HG02943 (cell line): ENCODE measurements around the gene CD84.
"Not testable (repeated sequence)": the region's sequence is repeated elsewhere in the genome, so short reads cannot be mapped to it uniquely, and the experiment has no call there.

ENCODE experiments used
- ATAC-seq: cut with Tn5 transposase; IDR thresholded peaks from one replicate; pipeline ENCODE4 v1.9.1; 2021; ENCODE audit warnings: mild to moderate bottlenecking, low read depth, moderate library complexity; ENCODE audit not compliant: unreplicated experiment

Gene CD84

GRCh38 chr1:160520582-160520981 lies 58.7 kb downstream of the CD84 start:
- ATAC-seq, result no peak

GRCh38 chr1:160519642-160520435 lies 59.5 kb downstream of the CD84 start:
- ATAC-seq, result no peak

GRCh38 chr1:160517519-160517918 lies 61.8 kb downstream of the CD84 start:
- not testable (repeated sequence) for ATAC-seq

GRCh38 chr1:160515908-160516307 lies 63.4 kb downstream of the CD84 start:
- not testable (repeated sequence) for ATAC-seq

GRCh38 chr1:160504651-160505050 lies 74.6 kb downstream of the CD84 start:
- ATAC-seq, result no peak

- ATAC-seq, result no peak
Observed at GRCh38 chr1:160503087-160503486, 76.2 kb downstream of the CD84 start.

- no peak for ATAC-seq
Observed at GRCh38 chr1:160500321-160500990, 78.8 kb downstream of the CD84 start.

GRCh38 chr1:160499631-160500030 lies 79.7 kb downstream of the CD84 start:
- ATAC-seq, result no peak

- not testable (repeated sequence) for ATAC-seq
Observed at GRCh38 chr1:160498301-160499065, 80.8 kb downstream of the CD84 start.

- ATAC-seq, result no peak
Observed at GRCh38 chr1:160496334-160496733, 83.0 kb downstream of the CD84 start.

GRCh38 chr1:160494620-160495019 lies 84.7 kb downstream of the CD84 start:
- no peak for ATAC-seq

GRCh38 chr1:160492617-160493016 lies 86.7 kb downstream of the CD84 start:
- no peak for ATAC-seq

- ATAC-seq, result no peak
Observed at GRCh38 chr1:160491981-160492380, 87.3 kb downstream of the CD84 start.
